NCI-H187 treated with DMSO at 0.1 percent for 48 hours (cell line): ENCODE results near the gene BRWD1.

ENCODE experiments used
- DNase-seq: peaks from one replicate; lab custom pipeline; 2025; lab: John Stamatoyannopoulos, UW

Gene BRWD1

GRCh38 chr21:39134288-39134810, 179.1 kb downstream of the BRWD1 start:
- no peak for DNase-seq
